GM12864 (cell line): ENCODE results near the gene SLC35F4.

Source experiments
- DNase-seq: peaks from one replicate; pipeline ENCODE4 v3.0.0-alpha.2; 2011; ENCODE audit warnings: low read depth
- H3K4me3 ChIP-seq: 2 replicates; pipeline ENCODE4 v1.5.1; 2011; ENCODE audit warnings: mild to moderate bottlenecking, low read depth, low read length, control low read depth
- TF ChIP-seq, protein P1 (sequence below): IDR thresholded peaks from 2 replicates; pipeline ENCODE4 v1.5.1; 2011; ENCODE audit warnings: low read depth, mild to moderate bottlenecking, moderate library complexity, low read length, control low read depth, inconsistent platforms; ENCODE audit errors: missing control alignments

The SLC35F4 gene

GRCh38 chr14:57612946-57613345 lies 252.9 kb downstream of the SLC35F4 start:
- TF ChIP-seq, protein P1, sequence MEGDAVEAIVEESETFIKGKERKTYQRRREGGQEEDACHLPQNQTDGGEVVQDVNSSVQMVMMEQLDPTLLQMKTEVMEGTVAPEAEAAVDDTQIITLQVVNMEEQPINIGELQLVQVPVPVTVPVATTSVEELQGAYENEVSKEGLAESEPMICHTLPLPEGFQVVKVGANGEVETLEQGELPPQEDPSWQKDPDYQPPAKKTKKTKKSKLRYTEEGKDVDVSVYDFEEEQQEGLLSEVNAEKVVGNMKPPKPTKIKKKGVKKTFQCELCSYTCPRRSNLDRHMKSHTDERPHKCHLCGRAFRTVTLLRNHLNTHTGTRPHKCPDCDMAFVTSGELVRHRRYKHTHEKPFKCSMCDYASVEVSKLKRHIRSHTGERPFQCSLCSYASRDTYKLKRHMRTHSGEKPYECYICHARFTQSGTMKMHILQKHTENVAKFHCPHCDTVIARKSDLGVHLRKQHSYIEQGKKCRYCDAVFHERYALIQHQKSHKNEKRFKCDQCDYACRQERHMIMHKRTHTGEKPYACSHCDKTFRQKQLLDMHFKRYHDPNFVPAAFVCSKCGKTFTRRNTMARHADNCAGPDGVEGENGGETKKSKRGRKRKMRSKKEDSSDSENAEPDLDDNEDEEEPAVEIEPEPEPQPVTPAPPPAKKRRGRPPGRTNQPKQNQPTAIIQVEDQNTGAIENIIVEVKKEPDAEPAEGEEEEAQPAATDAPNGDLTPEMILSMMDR = no peak

GRCh38 chr14:57611555-57612075 lies 254.3 kb downstream of the SLC35F4 start:
- TF ChIP-seq, protein P1 = no peak
- no peak for DNase-seq
- no peak overlapping the region for H3K4me3 ChIP-seq

More at GRCh38 chr14:57612946-57613345, 252.9 kb downstream of the SLC35F4 start:
- no peak for DNase-seq
- no peak overlapping the region for H3K4me3 ChIP-seq

- no peak overlapping the region for H3K4me3 ChIP-seq
- DNase-seq = no peak
- TF ChIP-seq, protein P1 = no peak
These were observed 255.3 kb downstream of the SLC35F4 start for GRCh38 chr14:57610631-57611030.

- DNase-seq = no peak
- TF ChIP-seq, protein P1 = no peak
- no peak overlapping the region for H3K4me3 ChIP-seq
These were observed 256.5 kb downstream of the SLC35F4 start for GRCh38 chr14:57609192-57610075.

DNA sequence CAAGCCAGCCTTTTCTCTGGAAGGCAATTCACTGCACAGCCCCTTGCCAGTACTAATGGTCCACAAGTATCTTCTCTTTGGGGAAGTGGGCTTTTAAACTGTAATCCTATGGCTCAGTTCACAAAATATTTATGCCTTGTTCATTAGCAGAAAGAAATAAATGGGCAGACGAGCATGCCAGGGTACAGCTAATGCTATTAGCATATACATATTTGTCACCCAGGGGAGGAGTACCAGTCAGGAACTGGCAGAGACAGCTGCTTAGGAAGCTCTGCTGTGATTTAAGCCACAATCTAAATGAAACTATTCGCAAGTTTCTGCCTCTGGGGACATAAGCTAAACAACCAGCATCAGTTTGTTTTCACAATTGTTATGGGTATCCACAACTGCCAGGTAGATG lies 258.8 kb downstream of the SLC35F4 start:
- TF ChIP-seq, protein P1 = no peak
- H3K4me3 ChIP-seq = no peak overlapping the region
- no peak for DNase-seq

GRCh38 chr14:57583396-57583795 lies 282.5 kb downstream of the SLC35F4 start:
- DNase-seq = no peak
- H3K4me3 ChIP-seq = no peak overlapping the region
- TF ChIP-seq, protein P1 = no peak
